OCI-LY7 (cell line): ENCODE results near the gene CPSF3. TPM values are rescaled to one million over a fixed set of nuclear protein-coding genes. Genes with fewer than 3 reads are reported as not detected.

Experiments
- BruUV-seq: library from RNA; stranded (reverse); fragments of 400-500 nt; replicated peaks from 2 replicates; lab custom pipeline; 2021; lab: Mats Ljungman, UMichigan
- CTCF ChIA-PET: fragments of 300-600 bp; sonication (Branson Sonifier 250); formaldehyde crosslinking; loops from one replicate; lab custom pipeline; 2022; ENCODE audit warnings: antibody characterized with exemption; ENCODE audit not compliant: unreplicated experiment; lab: Charles Lee
- POLR2A ChIA-PET: fragments of 300-600 bp; sonication (Branson Sonifier 250); formaldehyde crosslinking; loops from one replicate; lab custom pipeline; 2022; ENCODE audit warnings: antibody characterized with exemption; lab: Charles Lee
- DNase-seq: peaks from one replicate; pipeline ENCODE4 v3.0.0-alpha.2; 2015; ENCODE audit warnings: low spot score
- H2AFZ ChIP-seq: fragments of 200-600 bp; sonication (generic), shearing (Covaris generic); 2 replicates; pipeline ENCODE4 v1.6.1; 2014; ENCODE audit warnings: mild to moderate bottlenecking, antibody characterized with exemption, low read length, moderate library complexity
- H3K27ac ChIP-seq: fragments of 200-600 bp; sonication (generic); 2 replicates; pipeline ENCODE4 v1.5.1; 2014; ENCODE audit warnings: mixed run types, low read depth, mild to moderate bottlenecking, moderate library complexity, low read length, inconsistent platforms; ENCODE audit not compliant: poor library complexity, severe bottlenecking
- H3K36me3 ChIP-seq: fragments of 200-600 bp; sonication (generic); 2 replicates; pipeline ENCODE4 v1.6.1; 2014; ENCODE audit warnings: mild to moderate bottlenecking, antibody characterized with exemption, low read length, moderate library complexity, mixed read lengths; ENCODE audit not compliant: insufficient read depth
- H3K4me1 ChIP-seq: fragments of 200-600 bp; sonication (generic); 2 replicates; pipeline ENCODE4 v1.5.1; 2014; ENCODE audit warnings: mild to moderate bottlenecking, low read length; ENCODE audit not compliant: insufficient read depth, poor library complexity, severe bottlenecking
- H3K4me2 ChIP-seq: fragments of 200-600 bp; sonication (generic); 2 replicates; pipeline ENCODE4 v1.6.1; 2014; ENCODE audit warnings: mild to moderate bottlenecking, low read length
- H3K4me3 ChIP-seq: fragments of 200-600 bp; sonication (generic); 2 replicates; pipeline ENCODE4 v1.5.1; 2014; ENCODE audit warnings: mild to moderate bottlenecking, low read depth, low read length; ENCODE audit not compliant: poor library complexity, severe bottlenecking
- H3K79me2 ChIP-seq: fragments of 200-600 bp; sonication (generic); 2 replicates; pipeline ENCODE4 v1.6.1; 2016; ENCODE audit warnings: low read depth, mild to moderate bottlenecking, low read length, moderate library complexity, mixed read lengths; ENCODE audit not compliant: insufficient read depth
- H3K9me2 ChIP-seq: fragments of 200-600 bp; sonication (generic); 2 replicates; pipeline ENCODE4 v1.6.1; 2016; ENCODE audit warnings: mild to moderate bottlenecking, low read length, mixed read lengths; ENCODE audit not compliant: insufficient read depth
- H3K9me3 ChIP-seq: fragments of 200-600 bp; sonication (generic); 2 replicates; pipeline ENCODE4 v1.6.1; 2014; ENCODE audit warnings: mild to moderate bottlenecking, mixed run types, low read length, mixed read lengths
- H4K20me1 ChIP-seq: fragments of 200-600 bp; sonication (generic); 2 replicates; pipeline ENCODE4 v1.6.1; 2014; ENCODE audit warnings: mild to moderate bottlenecking, antibody characterized with exemption, low read length, moderate library complexity, mixed read lengths; ENCODE audit not compliant: insufficient read depth
- CTCF ChIP-seq: fragments of 200-600 bp; sonication (generic); conservative IDR thresholded peaks from 2 replicates; pipeline ENCODE4 v1.5.1; 2014; ENCODE audit warnings: mild to moderate bottlenecking, antibody characterized with exemption, low read length, moderate library complexity, mixed read lengths
- EZH2phosphoT487 ChIP-seq: fragments of 200-600 bp; sonication (generic); IDR thresholded peaks from 2 replicates; pipeline ENCODE4 v1.6.1; 2018; ENCODE audit warnings: low read depth, borderline replicate concordance, mild to moderate bottlenecking, mixed run types, antibody characterized with exemption, low read length, moderate library complexity, mixed read lengths
- intact Hi-C: fragments of 100-400 bp; cut with micrococcal nuclease; formaldehyde crosslinking; loops from one replicate; pipeline ENCODE4 v1.10.0; 2022; ENCODE audit not compliant: unreplicated experiment
- total RNA-seq, 2 experiments: library from RNA; depleted of rRNA in 1 of 2; stranded (reverse); fragments of >200 nt in 1 of 2; shearing (Covaris generic) in 1 of 2; gene quantifications; 2 replicates each; pipeline ENCODE4 v1.2.3, GENCODE V29; 2014 to 2022

Gene CPSF3
- total RNA-seq, 2 experiments from 2014 or later: 54.5 to 88.3 TPM

- Histone ChIP-seq H3K4me3 (no peak overlapping the region), H4K20me1 (no peaks in the 10 kb centered on the region), H3K4me2 (no peak overlapping the region), H3K27ac (no peak overlapping the region), H3K9me3 (no peaks in the 10 kb centered on the region), H3K9me2 (no peaks in the 10 kb centered on the region), H3K36me3 (no peaks in the 10 kb centered on the region), H3K79me2 (no peaks in the 10 kb centered on the region), H3K4me1 (peaks cover 4% of the 10 kb centered on the region), H2AFZ (no peak overlapping the region)
- no peak for DNase-seq
- intact Hi-C loops: no loop called here
- TF ChIP-seq EZH2phosphoT487 (no peak), CTCF (no peak)
- ChIA-PET POLR2A (interaction anchor here (0.6 to 1.2 kb wide), 3 partner anchors 13 to 104 kb away, joined by 3 to 4 read pairs (median 3); no protein-coding TSS in a partner anchor), CTCF (no interaction called here)
- BruUV-seq: no TSS peak
These were observed 24.3 kb upstream of the CPSF3 start for GRCh38 chr2:9398881-9399780.

- TF ChIP-seq CTCF (no peak), EZH2phosphoT487 (no peak)
- H3K27ac ChIP-seq: no peak overlapping the region
- H3K4me1 ChIP-seq: peaks cover 4% of the 10 kb centered on the region
- CTCF ChIA-PET: interaction anchor here (0.9 kb wide), 1 partner anchor 25 kb away, joined by 3 read pairs; no protein-coding TSS in a partner anchor
- no peak overlapping the region for H3K4me2 ChIP-seq
- DNase-seq: peak; percentile 20
- no peaks in the 10 kb centered on the region for H3K79me2 ChIP-seq
- no peaks in the 10 kb centered on the region for H3K9me3 ChIP-seq
- intact Hi-C loops: no loop called here
- POLR2A ChIA-PET: interaction anchor here (0.6 to 0.7 kb wide), 2 partner anchors 70 to 160 kb away, joined by 3 to 6 read pairs; no protein-coding TSS in a partner anchor
- no peaks in the 10 kb centered on the region for H4K20me1 ChIP-seq
- no peaks in the 10 kb centered on the region for H3K36me3 ChIP-seq
- H2AFZ ChIP-seq: no peak overlapping the region
- H3K9me2 ChIP-seq: no peaks in the 10 kb centered on the region
- H3K4me3 ChIP-seq: no peak overlapping the region
- BruUV-seq: no TSS peak
These were observed 23.0 kb upstream of the CPSF3 start for GRCh38 chr2:9400268-9401058.
